GM23248 (cell line): ENCODE measurements around the gene SARS2. TPM values are rescaled to one million over a fixed set of nuclear protein-coding genes. Genes with fewer than 3 reads are reported as not detected.

Experiments
- DNase-seq: peaks from one replicate; pipeline ENCODE4 v3.0.0-alpha.2; 2015
- H2AFZ ChIP-seq: fragments of 200-600 bp; sonication (generic); 2 replicates; pipeline ENCODE4 v1.6.1; 2016; ENCODE audit warnings: antibody characterized with exemption
- H3F3A ChIP-seq: fragments of 200-600 bp; sonication (generic); 2 replicates; pipeline ENCODE4 v1.6.1; 2016; ENCODE audit warnings: mild to moderate bottlenecking, antibody characterized with exemption, mixed run types; ENCODE audit not compliant: insufficient read depth
- H3K27ac ChIP-seq: fragments of 200-600 bp; sonication (generic); 2 replicates; pipeline ENCODE4 v1.5.1; 2016; ENCODE audit warnings: mild to moderate bottlenecking
- H3K27me3 ChIP-seq: fragments of 200-600 bp; sonication (generic); replicated peaks from 2 replicates; pipeline ENCODE4 v1.6.1; 2016; ENCODE audit warnings: mild to moderate bottlenecking; ENCODE audit not compliant: insufficient read depth
- H3K36me3 ChIP-seq: fragments of 200-600 bp; sonication (generic); 2 replicates; pipeline ENCODE4 v1.6.1; 2016; ENCODE audit warnings: low read depth, mild to moderate bottlenecking
- H3K4me1 ChIP-seq: fragments of 200-600 bp; sonication (generic); 2 replicates; pipeline ENCODE4 v1.6.1; 2016; ENCODE audit warnings: mild to moderate bottlenecking; ENCODE audit not compliant: insufficient read depth
- H3K4me2 ChIP-seq: fragments of 200-600 bp; sonication (generic); one replicate; pipeline ENCODE4 v1.6.1; 2016; ENCODE audit warnings: mild to moderate bottlenecking; ENCODE audit not compliant: unreplicated experiment
- H3K4me3 ChIP-seq: fragments of 200-600 bp; sonication (generic); 2 replicates; pipeline ENCODE4 v1.5.1; 2016; ENCODE audit warnings: mild to moderate bottlenecking
- H3K79me2 ChIP-seq: fragments of 200-600 bp; sonication (generic); 2 replicates; pipeline ENCODE4 v1.6.1; 2016; ENCODE audit warnings: mild to moderate bottlenecking; ENCODE audit not compliant: insufficient read depth
- H3K9ac ChIP-seq: fragments of 200-600 bp; sonication (generic); 2 replicates; pipeline ENCODE4 v1.6.1; 2016; ENCODE audit warnings: mild to moderate bottlenecking
- H3K9me2 ChIP-seq: fragments of 200-600 bp; sonication (generic); 2 replicates; pipeline ENCODE4 v1.6.1; 2016; ENCODE audit warnings: mixed run types, mild to moderate bottlenecking, moderate library complexity; ENCODE audit not compliant: insufficient read depth
- H3K9me3 ChIP-seq: fragments of 200-600 bp; sonication (generic); one replicate; pipeline ENCODE4 v1.6.1; 2017; ENCODE audit warnings: low read depth
- H4K20me1 ChIP-seq: fragments of 200-600 bp; sonication (generic); 2 replicates; pipeline ENCODE4 v1.6.0; 2016; ENCODE audit not compliant: insufficient read depth
- EZH2 ChIP-seq: fragments of 200-600 bp; sonication (generic); IDR thresholded peaks from 2 replicates; pipeline ENCODE4 v1.6.1; 2018; ENCODE audit warnings: antibody characterized with exemption, mild to moderate bottlenecking; ENCODE audit not compliant: insufficient read depth, poor library complexity, severe bottlenecking
- EZH2phosphoT487 ChIP-seq: fragments of 200-600 bp; sonication (generic); IDR thresholded peaks from 2 replicates; pipeline ENCODE4 v1.6.1; 2018; ENCODE audit warnings: antibody characterized with exemption, moderate library complexity, mild to moderate bottlenecking, low read depth; ENCODE audit not compliant: insufficient read depth
- WGBS, 2 experiments: methylation state at CpG; one replicate each; pipeline ENCODE4 v1.1.6; 2015 to 2017; ENCODE audit warnings: low lambda C conversion rate in 2 of 2, low coverage in 1 of 2; ENCODE audit errors: missing lambda C conversion rate in 2 of 2; 5-methylcytosine and 5-hydroxymethylcytosine counted together
- in situ Hi-C: fragments of 300-500 bp; cut with MboI; formaldehyde crosslinking; loops from 2 replicates; pipeline ENCODE4 v1.15.0; 2020
- polyA plus RNA-seq: library from polyadenylated mRNA; unstranded; fragments of >200 nt; fragmentation: Nextera tagmentation; extraction: Ambion mirVana; gene quantifications from 2 replicates; pipeline ENCODE4 v1.2.1, GENCODE V29; 2016
- total RNA-seq: library from RNA; depleted of rRNA; stranded (reverse); fragments of >200 nt; shearing (Covaris generic); gene quantifications from 2 replicates; pipeline ENCODE4 v1.2.3, GENCODE V29; 2014

The SARS2 gene
- total and polyA plus RNA-seq, 2 experiments from 2014 or later: 18.4 to 33.2 TPM

DNA sequence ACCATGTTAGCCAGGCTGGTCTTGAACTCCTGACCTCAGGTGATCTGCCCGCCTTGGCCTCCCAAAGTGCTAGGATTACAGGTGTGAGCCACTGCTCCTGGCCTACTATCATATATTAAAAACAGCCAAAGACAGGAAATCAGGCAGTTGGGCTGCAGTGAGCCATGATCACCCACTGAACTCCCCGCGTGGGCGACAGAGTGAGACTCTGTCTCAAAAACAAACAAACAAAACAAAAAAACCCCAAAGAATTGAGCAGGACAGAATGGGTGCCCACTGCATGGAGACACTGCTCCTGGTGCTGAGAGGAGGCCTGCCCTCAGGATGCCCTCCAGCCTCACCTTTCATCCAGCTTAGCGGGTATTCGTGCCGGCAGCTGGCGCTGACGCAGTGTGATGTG lies 47.3 kb downstream of the SARS2 start:
- Histone ChIP-seq H3K36me3 (no peaks in the 10 kb centered on the region), H3F3A (no peaks in the 10 kb centered on the region), H3K4me1 (no peaks in the 10 kb centered on the region), H3K79me2 (no peaks in the 10 kb centered on the region), H3K27me3 (no peaks in the 10 kb centered on the region), H3K4me3 (no peak overlapping the region), H4K20me1 (no peaks in the 10 kb centered on the region), H3K9me2 (no peaks in the 10 kb centered on the region), H3K4me2 (no peak overlapping the region), H2AFZ (no peak overlapping the region), H3K9me3 (no peaks in the 10 kb centered on the region), H3K27ac (no peak overlapping the region), H3K9ac (no peak overlapping the region)
- in situ Hi-C loops: no loop called here
- no peak for TF ChIP-seq EZH2
- TF ChIP-seq EZH2phosphoT487: no peak
- no peak for DNase-seq
- WGBS, 2 experiments: 97 to 98% methylated on average over 9 of the region's 9 CpGs

DNA sequence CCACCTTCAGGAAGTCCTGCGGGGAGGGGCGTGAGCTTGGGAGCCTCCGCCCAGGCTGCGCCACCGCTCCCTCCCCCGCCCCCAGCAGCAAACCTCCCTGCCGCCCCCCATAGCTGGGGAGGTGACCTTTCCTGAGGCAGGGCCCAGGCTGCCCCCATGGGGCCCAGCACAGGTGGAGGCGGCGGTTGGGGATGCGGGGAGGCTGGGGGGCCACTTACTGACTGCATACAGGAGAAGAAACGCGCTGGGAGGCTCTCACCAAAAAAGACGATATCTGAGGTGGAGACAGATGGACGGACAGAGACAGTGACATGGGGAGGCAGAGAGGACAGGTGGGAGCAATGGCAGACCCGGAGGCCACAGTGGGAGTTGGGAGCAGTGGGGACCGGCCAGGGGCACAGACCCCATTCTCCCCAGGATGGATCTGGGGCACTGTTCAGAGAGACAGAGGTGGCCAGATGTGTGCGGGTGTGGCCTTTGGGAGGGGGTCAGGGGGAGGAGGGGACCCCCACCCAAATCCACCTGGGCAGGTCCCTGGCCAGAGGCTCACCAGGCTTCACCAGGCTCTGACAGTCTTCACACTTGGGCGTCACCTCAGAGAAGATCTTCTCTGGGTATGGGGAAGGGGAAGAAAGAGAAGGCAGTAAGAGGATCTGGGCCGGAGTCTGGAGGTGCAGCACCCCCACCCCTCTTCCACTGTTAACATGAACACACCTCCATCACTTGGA lies 49.5 kb downstream of the SARS2 start:
- no peak overlapping the region for H2AFZ ChIP-seq
- H3K27me3 ChIP-seq: no peaks in the 10 kb centered on the region
- H3K79me2 ChIP-seq: no peaks in the 10 kb centered on the region
- 91 to 92% methylated on average over 9 to 19 of the region's 19 CpGs for WGBS, 2 experiments
- H3K4me2 ChIP-seq: no peak overlapping the region
- H3K4me3 ChIP-seq: no peak overlapping the region
- no peaks in the 10 kb centered on the region for H4K20me1 ChIP-seq
- no peaks in the 10 kb centered on the region for H3K36me3 ChIP-seq
- no peak overlapping the region for H3K27ac ChIP-seq
- TF ChIP-seq EZH2 (no peak), EZH2phosphoT487 (no peak)
- H3K4me1 ChIP-seq: no peaks in the 10 kb centered on the region
- no peak overlapping the region for H3K9ac ChIP-seq
- in situ Hi-C loops: no loop called here
- no peaks in the 10 kb centered on the region for H3K9me2 ChIP-seq
- no peak for DNase-seq
- H3F3A ChIP-seq: no peaks in the 10 kb centered on the region
- no peaks in the 10 kb centered on the region for H3K9me3 ChIP-seq

DNA sequence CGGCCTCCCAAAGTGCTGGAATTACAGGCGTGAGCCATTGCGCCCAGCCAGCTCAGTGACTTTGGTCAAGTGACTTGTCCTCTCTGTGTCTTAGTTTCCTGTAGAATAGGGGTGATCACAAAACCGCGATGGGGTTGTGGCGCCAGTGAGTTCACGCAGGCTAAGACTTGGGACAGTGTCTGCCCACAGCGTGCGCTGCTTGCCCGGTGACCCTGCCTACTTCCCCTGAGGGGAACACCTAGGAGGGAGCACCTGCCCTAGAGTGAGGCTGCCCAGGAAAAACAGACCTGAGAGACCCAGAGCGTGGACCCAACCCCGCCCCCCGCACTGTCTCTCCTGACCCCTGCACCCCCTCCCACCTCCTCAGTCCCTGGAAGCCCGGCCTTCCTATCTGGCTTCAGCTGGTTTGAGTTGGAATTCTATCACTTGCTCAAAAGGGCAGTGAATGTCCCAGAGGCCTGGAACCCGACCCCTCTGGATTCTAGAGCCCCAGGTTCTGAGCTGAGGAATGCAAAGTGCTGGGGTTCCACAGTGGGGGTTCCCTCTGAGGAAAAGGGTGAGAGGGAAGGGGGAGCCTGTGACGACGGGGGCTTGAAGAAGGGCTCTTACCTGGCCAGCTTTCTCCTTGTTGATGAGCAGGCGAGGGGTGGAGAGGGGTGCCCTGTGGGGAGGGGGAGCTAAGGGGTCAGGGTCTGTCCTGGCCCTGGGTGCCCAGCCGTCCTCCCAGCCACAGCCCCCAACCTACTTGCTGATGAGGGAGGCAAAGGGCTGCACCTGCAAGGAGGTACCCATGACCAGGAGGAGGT lies 50.3 kb downstream of the SARS2 start:
- no peak for TF ChIP-seq EZH2phosphoT487
- no peak for TF ChIP-seq EZH2
- no peaks in the 10 kb centered on the region for H3K27me3 ChIP-seq
- H3K9me3 ChIP-seq: no peaks in the 10 kb centered on the region
- H3K79me2 ChIP-seq: no peaks in the 10 kb centered on the region
- WGBS, 2 experiments: 89 to 93% methylated on average over 17 to 19 of the region's 19 CpGs
- H3K36me3 ChIP-seq: no peaks in the 10 kb centered on the region
- H3K9ac ChIP-seq: no peak overlapping the region
- no peak for DNase-seq
- no peak overlapping the region for H2AFZ ChIP-seq
- no peaks in the 10 kb centered on the region for H4K20me1 ChIP-seq
- H3K4me2 ChIP-seq: no peak overlapping the region
- no peaks in the 10 kb centered on the region for H3K4me1 ChIP-seq
- H3K4me3 ChIP-seq: no peak overlapping the region
- no peaks in the 10 kb centered on the region for H3F3A ChIP-seq
- no peak overlapping the region for H3K27ac ChIP-seq
- in situ Hi-C loops: no loop called here
- no peaks in the 10 kb centered on the region for H3K9me2 ChIP-seq

DNA sequence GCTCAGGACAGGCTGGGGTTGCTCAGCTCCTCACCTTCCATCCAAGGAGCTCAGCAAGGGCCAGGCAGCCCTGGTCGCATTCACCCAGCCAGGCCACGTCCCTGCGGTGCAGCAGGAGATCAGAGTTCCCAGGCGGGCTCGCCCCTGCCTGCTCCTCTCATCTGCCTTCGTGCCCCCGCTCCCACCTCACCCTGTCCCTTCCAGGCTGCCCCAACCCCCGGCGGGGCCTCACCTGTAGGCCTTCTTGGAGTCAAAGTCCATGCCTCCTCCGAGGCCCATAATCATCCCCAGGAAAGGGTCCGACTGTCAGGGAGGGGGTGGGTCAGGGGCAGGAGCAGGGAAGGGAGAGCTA lies 51.2 kb downstream of the SARS2 start:
- no peak overlapping the region for H3K27ac ChIP-seq
- H3K9me3 ChIP-seq: no peaks in the 10 kb centered on the region
- in situ Hi-C loops: no loop called here
- DNase-seq: no peak
- H2AFZ ChIP-seq: no peak overlapping the region
- H3K36me3 ChIP-seq: no peaks in the 10 kb centered on the region
- no peak overlapping the region for H3K4me2 ChIP-seq
- H3K4me3 ChIP-seq: no peak overlapping the region
- no peaks in the 10 kb centered on the region for H3K9me2 ChIP-seq
- TF ChIP-seq EZH2phosphoT487 (no peak), EZH2 (no peak)
- 85 to 88% methylated on average over 9 to 11 of the region's 11 CpGs for WGBS, 2 experiments
- H3K9ac ChIP-seq: no peak overlapping the region
- H3K4me1 ChIP-seq: no peaks in the 10 kb centered on the region
- H3K79me2 ChIP-seq: no peaks in the 10 kb centered on the region
- H3F3A ChIP-seq: no peaks in the 10 kb centered on the region
- no peaks in the 10 kb centered on the region for H3K27me3 ChIP-seq
- no peaks in the 10 kb centered on the region for H4K20me1 ChIP-seq
